Right ventricle myocardium superior (tissue), 1 donor: ENCODE measurements around the gene KATNAL2. TPM values are rescaled to one million over a fixed set of nuclear protein-coding genes. Genes with fewer than 3 reads are reported as not detected.

ENCODE experiments used
- ATAC-seq: fragments of 200-7000 bp; cut with Tn5 transposase; one replicate; pipeline ENCODE4 v1.9.1; 2020; ENCODE audit warnings: mild to moderate bottlenecking; ENCODE audit not compliant: poor library complexity
- DNase-seq: peaks from one replicate; pipeline ENCODE4 v3.0.0-alpha.2; 2020
- intact Hi-C: fragments of 100-400 bp; cut with DNase I; formaldehyde crosslinking; loops from one replicate; pipeline ENCODE4 v1.11.2; 2022
- total RNA-seq: library from RNA; stranded (reverse); fragmentation: NEBNext Ultra II Directional; extraction: Animal tissue kit (Norgen Biotek cat#: 25700); gene quantifications from one replicate; pipeline ENCODE4 v1.2.1, GENCODE V29; 2021
- donor health status: DM: no; HTN: yes; CAD: no; lungs with severe emphysema.

Gene KATNAL2
- total RNA-seq, 1 donor from 2014 or later = 3.0 TPM

DNA sequence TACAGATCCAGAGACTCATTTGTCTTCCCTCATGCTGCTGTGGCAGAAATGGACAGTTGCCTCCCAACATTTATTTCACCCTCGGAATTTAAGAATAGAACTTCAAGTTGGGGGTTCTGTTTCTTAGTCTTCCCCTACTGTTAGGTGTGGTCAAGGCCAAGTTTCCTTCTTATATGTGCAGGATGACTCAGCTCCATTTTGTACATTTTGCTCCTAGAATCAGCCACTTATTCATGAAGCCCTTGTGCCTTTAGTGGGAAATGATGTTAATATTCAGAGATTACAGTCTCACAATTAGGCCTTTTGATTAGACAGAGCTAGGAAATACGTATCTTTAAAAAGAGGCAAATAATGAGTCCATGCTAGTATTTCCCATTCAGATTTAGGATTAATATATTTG, 164.2 kb downstream of the KATNAL2 start:
- intact Hi-C loops = no loop called here
- DNase-seq = no peak
- ATAC-seq = no peak

GRCh38 chr18:47087676-47088075, 170.3 kb downstream of the KATNAL2 start:
- intact Hi-C loops = no loop called here
- ATAC-seq = no peak
- no peak for DNase-seq

GRCh38 chr18:47095810-47096209, 178.4 kb downstream of the KATNAL2 start:
- intact Hi-C loops = no loop called here
- ATAC-seq (no peak), DNase-seq (no peak)

- DNase-seq (no peak), ATAC-seq (peak; percentile 76)
- intact Hi-C loops = loop anchor here (5.0 kb wide), 1 partner anchor 102 kb away; no protein-coding TSS in a partner anchor
Observed at GRCh38 chr18:47100212-47100831, 182.9 kb downstream of the KATNAL2 start.

DNA sequence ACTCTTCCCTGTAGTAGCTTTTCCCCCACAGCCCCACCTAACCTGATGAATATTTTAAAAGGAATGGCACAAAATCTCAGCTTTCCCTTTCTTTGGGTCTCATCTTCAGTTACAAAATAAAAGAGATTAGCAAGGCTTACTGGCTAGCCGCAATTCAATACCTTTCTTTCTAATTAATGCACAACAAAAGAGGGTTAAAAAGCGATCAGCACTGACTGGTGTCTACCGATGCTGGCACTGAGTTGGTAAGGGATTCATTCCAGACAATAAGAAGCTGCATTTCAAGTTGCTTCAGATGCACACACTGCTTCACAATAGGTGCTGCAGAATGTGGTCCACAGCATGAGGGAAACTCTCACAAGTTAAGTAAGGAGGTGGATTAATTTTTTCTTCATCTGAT, 191.0 kb downstream of the KATNAL2 start:
- ATAC-seq (no peak), DNase-seq (no peak)
- intact Hi-C loops = no loop called here

DNA sequence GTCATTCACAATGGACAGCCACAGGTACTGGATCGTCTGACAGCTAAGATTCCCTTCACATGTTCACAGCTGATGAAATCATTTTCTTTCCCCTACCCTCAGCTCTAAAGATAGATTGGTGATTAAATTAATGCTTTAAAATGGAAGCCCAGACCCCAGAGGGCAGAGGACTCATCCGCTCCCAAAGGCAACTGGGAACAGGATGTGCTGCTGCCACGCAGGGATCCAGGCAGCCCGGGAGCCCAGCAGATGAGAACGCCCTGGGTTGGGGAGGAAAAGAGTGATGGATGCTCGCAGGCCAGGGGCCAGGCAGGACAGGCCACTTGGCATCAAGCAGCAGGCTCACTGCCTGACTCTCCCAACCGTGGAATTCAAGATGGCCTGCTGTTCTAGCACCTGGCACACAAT, 191.6 kb downstream of the KATNAL2 start:
- no peak for ATAC-seq
- intact Hi-C loops = no loop called here
- no peak for DNase-seq

GRCh38 chr18:47109720-47110119, 192.3 kb downstream of the KATNAL2 start:
- intact Hi-C loops = no loop called here
- DNase-seq (no peak), ATAC-seq (no peak)

- ATAC-seq (no peak), DNase-seq (no peak)
- intact Hi-C loops = no loop called here
Observed at GRCh38 chr18:47110492-47111274, 193.3 kb downstream of the KATNAL2 start.

DNA sequence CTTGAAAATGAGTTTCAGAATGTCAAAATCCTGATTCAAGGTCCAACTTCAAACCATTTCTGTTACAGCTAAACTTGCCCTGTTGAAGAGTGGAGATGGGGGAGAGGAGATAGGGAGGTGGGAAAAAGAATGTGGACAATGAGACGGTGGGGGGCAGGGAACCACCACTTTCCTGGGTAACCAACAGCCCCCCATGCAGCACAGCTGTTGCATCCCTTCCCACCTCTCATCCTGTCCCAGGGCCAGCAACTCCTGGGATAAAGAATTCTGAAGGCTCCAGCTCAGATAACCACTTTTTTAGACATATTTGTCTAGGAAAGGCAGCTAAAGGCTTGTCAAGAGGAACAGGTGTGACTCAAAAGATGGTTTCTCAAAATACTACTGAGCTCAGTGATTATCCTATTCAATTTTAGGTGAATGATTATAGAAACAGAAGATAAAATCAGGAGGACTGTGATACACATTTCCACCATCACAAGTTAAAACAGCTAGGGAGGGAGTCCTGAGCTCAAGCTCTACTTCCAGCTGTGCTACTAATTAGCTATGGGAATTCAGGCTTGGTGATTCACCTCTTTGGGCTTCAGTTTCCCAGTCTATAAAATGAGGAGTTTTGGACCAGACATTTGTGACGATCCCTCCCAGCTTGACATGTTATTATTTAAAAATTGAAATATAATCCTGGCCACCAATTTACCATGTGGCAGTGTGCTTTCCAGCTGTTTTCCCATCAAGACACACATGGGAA, 196.6 kb downstream of the KATNAL2 start:
- DNase-seq = peak; percentile 17
- ATAC-seq = no peak
- intact Hi-C loops = no loop called here

GRCh38 chr18:47115205-47115604, 197.8 kb downstream of the KATNAL2 start:
- intact Hi-C loops = no loop called here
- DNase-seq = no peak
- ATAC-seq = no peak

GRCh38 chr18:47118981-47119380, 201.6 kb downstream of the KATNAL2 start:
- no peak for ATAC-seq
- no peak for DNase-seq
- intact Hi-C loops = no loop called here

GRCh38 chr18:47120428-47120827, 203.0 kb downstream of the KATNAL2 start:
- no peak for ATAC-seq
- intact Hi-C loops = no loop called here
- DNase-seq = no peak

- no peak for ATAC-seq
- no peak for DNase-seq
- intact Hi-C loops = no loop called here
Observed at GRCh38 chr18:47121146-47121545, 203.7 kb downstream of the KATNAL2 start.

- DNase-seq = no peak
- intact Hi-C loops = no loop called here
- ATAC-seq = no peak
Observed at GRCh38 chr18:47141289-47141688, 223.9 kb downstream of the KATNAL2 start.

- intact Hi-C loops = no loop called here
- no peak for ATAC-seq
- DNase-seq = no peak
Observed at GRCh38 chr18:47143153-47143552, 225.8 kb downstream of the KATNAL2 start.

GRCh38 chr18:47143899-47144485, 226.6 kb downstream of the KATNAL2 start:
- DNase-seq = no peak
- intact Hi-C loops = no loop called here
- peak; percentile 76 for ATAC-seq

DNA sequence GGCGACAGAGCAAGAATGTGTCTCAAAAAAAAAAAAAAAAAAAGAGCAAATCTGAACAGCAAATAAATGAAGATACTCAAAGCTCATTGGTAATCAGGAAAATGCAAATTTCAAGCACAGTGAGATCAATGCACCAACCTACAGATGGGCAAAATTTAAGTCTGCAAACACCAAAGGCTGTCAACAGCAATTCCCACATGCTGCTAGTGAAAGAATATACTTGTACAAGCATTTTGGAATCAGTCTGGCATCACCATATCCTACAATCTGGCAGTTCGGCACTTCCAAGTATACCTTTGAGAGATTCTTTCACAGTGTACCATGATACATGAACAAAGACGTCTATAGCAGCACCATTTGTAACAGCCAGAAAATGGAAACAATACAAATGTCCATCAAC, 228.8 kb downstream of the KATNAL2 start:
- ATAC-seq (no peak), DNase-seq (no peak)
- intact Hi-C loops = no loop called here

GRCh38 chr18:47149457-47150028, 232.1 kb downstream of the KATNAL2 start:
- ATAC-seq (no peak), DNase-seq (no peak)
- intact Hi-C loops = no loop called here
